ENCODE data around the gene SLC1A5.

Gene SLC1A5

DNA sequence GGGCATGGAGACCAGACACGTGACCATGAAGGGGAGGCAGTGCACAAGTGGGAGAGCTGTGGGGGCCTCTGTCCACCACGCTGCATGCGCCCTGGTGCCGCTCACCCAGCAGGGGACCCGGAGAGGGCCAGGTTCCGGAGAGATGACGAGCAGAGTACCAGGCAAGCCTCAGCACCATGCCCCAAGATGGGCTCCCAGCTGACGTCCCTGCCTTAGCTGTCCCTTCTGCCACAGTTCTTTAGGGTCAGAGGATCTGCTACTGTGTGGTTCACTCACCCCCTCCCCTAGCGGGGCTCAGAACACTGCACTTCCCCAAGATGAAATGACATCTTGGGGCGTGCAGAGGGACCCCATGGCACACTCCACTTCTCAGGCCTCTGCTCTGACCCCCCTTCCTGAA, 61.8 kb downstream of the SLC1A5 start:
- no peak for DNase-seq (ENCODE audit: low read depth in 2 of 2)

DNA sequence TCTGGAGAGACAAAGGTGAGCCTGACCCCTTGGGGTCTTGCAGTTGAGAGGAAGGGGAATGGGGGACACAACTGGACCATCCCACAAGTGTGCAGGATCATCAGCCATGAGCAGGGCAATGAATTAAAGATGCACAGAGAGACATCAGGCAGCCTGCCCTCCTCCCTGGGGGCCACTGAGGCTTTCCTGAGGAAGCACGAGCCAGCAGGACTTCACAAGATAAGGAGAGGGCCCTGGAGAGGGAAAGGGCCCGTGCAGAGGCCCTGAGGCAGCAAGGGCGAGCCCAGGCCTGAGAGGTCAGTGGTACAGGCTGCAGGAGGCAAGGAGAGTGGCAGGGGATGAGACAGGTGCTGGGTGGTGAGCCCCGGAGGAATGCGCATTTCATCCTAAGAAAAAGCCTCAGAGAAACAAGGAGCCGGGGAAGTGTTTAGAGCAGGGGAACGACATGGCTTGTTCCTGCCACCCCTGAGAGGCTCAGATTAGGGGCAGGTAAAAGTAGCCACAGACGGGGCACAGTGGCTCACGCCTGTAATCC, 62.5 kb downstream of the SLC1A5 start:
- no peak for DNase-seq (ENCODE audit: low read depth in 2 of 2)

GRCh38 chr19:46725036-46725820, 63.2 kb downstream of the SLC1A5 start:
- DNase-seq (ENCODE audit: low read depth in 2 of 2), result no peak
